HCT116 (cell line): ENCODE data around the gene CCDC187. TPM values are rescaled to one million over a fixed set of nuclear protein-coding genes. Genes with fewer than 3 reads are reported as not detected.

Source experiments
- ATAC-seq: fragments of 200-7000 bp; cut with Tn5 transposase; 2 replicates; pipeline ENCODE4 v1.9.1; 2020; ENCODE audit warnings: mild to moderate bottlenecking, moderate library complexity
- BruUV-seq: library from RNA; stranded (reverse); fragments of 400-500 nt; replicated peaks from 2 replicates; lab custom pipeline; 2021; lab: Mats Ljungman, UMichigan
- CTCF ChIA-PET: fragments of 300-600 bp; sonication (Branson Sonifier 250); formaldehyde crosslinking; loops from one replicate; lab custom pipeline; 2021; ENCODE audit warnings: antibody characterized with exemption; lab: Charles Lee
- POLR2A ChIA-PET: fragments of 300-600, 350-600 bp; sonication (Branson Sonifier 250); formaldehyde crosslinking; loops from one replicate; lab custom pipeline; 2021; ENCODE audit warnings: antibody characterized with exemption; lab: Charles Lee
- RAD21 ChIA-PET, 2 experiments: fragments of 300-600 bp; sonication (Branson Sonifier 250); formaldehyde crosslinking; loops; one replicate each; lab custom pipeline; 2023; ENCODE audit warnings: low total read pairs in 2 of 2; ENCODE audit not compliant: uncharacterized antibody in 2 of 2, unreplicated experiment in 2 of 2, low non-redundant PET in 1 of 2; lab: Charles Lee
- DNase-seq: peaks from one replicate; pipeline ENCODE4 v3.0.0-alpha.2; 2010; ENCODE audit warnings: low read depth, low spot score
- H2AFZ ChIP-seq: fragments of 200-600 bp; shearing (Covaris generic), sonication (generic); 2 replicates; pipeline ENCODE4 v1.6.1; 2017; ENCODE audit warnings: low read depth, mixed run types, mixed read lengths, antibody characterized with exemption, low read length; ENCODE audit not compliant: poor library complexity, severe bottlenecking
- H3K27ac ChIP-seq: 2 replicates; pipeline ENCODE4 v1.5.1; 2012; ENCODE audit warnings: low read depth, low read length
- H3K27me3 ChIP-seq: fragments of 200-600 bp; sonication (generic); 2 replicates; pipeline ENCODE4 v1.6.1; 2016; ENCODE audit warnings: mixed run types, low read length, mixed read lengths; ENCODE audit not compliant: insufficient read depth
- H3K36me3 ChIP-seq, 2 experiments: fragments of 200-500 bp in 1 of 2; fragments of 200-600 bp in 1 of 2; sonication (Bioruptor generic) in 1 of 2; sonication (generic) in 1 of 2; 2 replicates each; pipeline versions ENCODE4 v1.5.1 to v1.6.1; 2014 to 2016; ENCODE audit warnings: low read length in 2 of 2, inconsistent platforms in 1 of 2, mixed read lengths in 1 of 2, mixed run types in 1 of 2; ENCODE audit not compliant: insufficient read depth in 2 of 2, control insufficient read depth in 1 of 2
- H3K4me1 ChIP-seq, 2 experiments: fragments of 200-600 bp in 1 of 2; sonication (generic) in 1 of 2; 2 replicates each; pipeline versions ENCODE4 v1.5.1 to v1.6.1; 2012 to 2017; ENCODE audit warnings: low read length in 2 of 2, inconsistent platforms in 1 of 2, mild to moderate bottlenecking in 1 of 2, mixed read lengths in 1 of 2, mixed run types in 1 of 2, moderate library complexity in 1 of 2; ENCODE audit not compliant: insufficient read depth in 2 of 2, control insufficient read depth in 1 of 2
- H3K4me2 ChIP-seq: fragments of 200-600 bp; sonication (generic); 2 replicates; pipeline ENCODE4 v1.6.1; 2017; ENCODE audit warnings: mixed run types, low read length, mixed read lengths
- H3K4me3 ChIP-seq, 2 experiments: fragments of 200-600 bp in 1 of 2; sonication (generic) in 1 of 2; replicated peaks in 1 of 2; 2 replicates each; pipeline ENCODE4 v1.5.1; 2011 to 2016; ENCODE audit warnings: low read length in 2 of 2, control low read depth in 1 of 2, low read depth in 1 of 2, mild to moderate bottlenecking in 1 of 2, mixed read lengths in 1 of 2, mixed run types in 1 of 2
- H3K79me2 ChIP-seq: fragments of 200-600 bp; sonication (generic); 2 replicates; pipeline ENCODE4 v1.6.1; 2017; ENCODE audit warnings: mild to moderate bottlenecking, mixed run types, low read length, moderate library complexity, mixed read lengths; ENCODE audit not compliant: insufficient read depth
- H3K9ac ChIP-seq: fragments of 200-600 bp; sonication (generic); 2 replicates; pipeline ENCODE4 v1.6.1; 2016; ENCODE audit warnings: low read length, mixed read lengths
- H3K9me2 ChIP-seq: fragments of 200-600 bp; sonication (generic), shearing (Covaris generic); 2 replicates; pipeline ENCODE4 v1.6.1; 2017; ENCODE audit warnings: mixed run types, mild to moderate bottlenecking, moderate library complexity; ENCODE audit not compliant: insufficient read depth
- H3K9me3 ChIP-seq, 2 experiments: fragments of 200-500 bp in 1 of 2; fragments of 200-600 bp in 1 of 2; sonication (Bioruptor generic) in 1 of 2; sonication (generic) in 1 of 2; 2 replicates each; pipeline ENCODE4 v1.6.1; 2014 to 2017; ENCODE audit warnings: low read length in 2 of 2, mixed read lengths in 2 of 2, inconsistent platforms in 1 of 2, low read depth in 1 of 2, mild to moderate bottlenecking in 1 of 2, mixed run types in 1 of 2, moderate library complexity in 1 of 2; ENCODE audit not compliant: control insufficient read depth in 1 of 2, insufficient read depth in 1 of 2
- H4K20me1 ChIP-seq: fragments of 200-600 bp; sonication (generic), shearing (Covaris generic); 2 replicates; pipeline ENCODE4 v1.6.1; 2017; ENCODE audit warnings: mixed run types, mild to moderate bottlenecking, moderate library complexity; ENCODE audit not compliant: insufficient read depth
- ATF3 ChIP-seq: IDR thresholded peaks from 2 replicates; pipeline ENCODE4 v1.6.1; 2012
- CEBPB ChIP-seq: IDR thresholded peaks from 2 replicates; pipeline ENCODE4 v1.6.1; 2012; ENCODE audit warnings: low read depth
- CTCF ChIP-seq, 3 experiments: fragments of 200-600 bp in 1 of 3; sonication (generic) in 1 of 3; IDR thresholded peaks in 2 of 3; conservative IDR thresholded peaks in 1 of 3; 2 replicates each; pipeline ENCODE4 v1.5.1; 2012 to 2017; ENCODE audit warnings: low read depth in 2 of 3, low read length in 2 of 3, antibody characterized with exemption in 1 of 3, borderline replicate concordance in 1 of 3, control low read depth in 1 of 3, mild to moderate bottlenecking in 1 of 3, mixed read lengths in 1 of 3, mixed run types in 1 of 3, moderate library complexity in 1 of 3; ENCODE audit not compliant: insufficient read depth in 1 of 3
- EGR1 ChIP-seq: IDR thresholded peaks from 2 replicates; pipeline ENCODE4 v1.6.1; 2012; ENCODE audit warnings: low read depth
- ELF1 ChIP-seq: IDR thresholded peaks from 2 replicates; pipeline ENCODE4 v1.6.1; 2012; ENCODE audit warnings: low read depth, borderline replicate concordance
- EZH2 ChIP-seq: fragments of 200-600 bp; sonication (generic); IDR thresholded peaks from 2 replicates; pipeline ENCODE4 v1.6.1; 2017; ENCODE audit warnings: antibody characterized with exemption, mixed run types
- EZH2phosphoT487 ChIP-seq: fragments of 200-600 bp; IDR thresholded peaks from 2 replicates; pipeline ENCODE4 v1.6.1; 2018; ENCODE audit warnings: antibody characterized with exemption, borderline replicate concordance
- FOSL1 ChIP-seq: IDR thresholded peaks from 2 replicates; pipeline ENCODE4 v1.6.1; 2012; ENCODE audit warnings: low read depth
- JUND ChIP-seq: IDR thresholded peaks from 2 replicates; pipeline ENCODE4 v1.6.1; 2012
- MAX ChIP-seq: IDR thresholded peaks from 2 replicates; pipeline ENCODE4 v1.6.1; 2012
- POLR2A ChIP-seq: IDR thresholded peaks from 2 replicates; pipeline ENCODE4 v1.7.0; 2011; ENCODE audit warnings: borderline replicate concordance; ENCODE audit not compliant: insufficient read depth, insufficient read length; ENCODE audit errors: extremely low read depth
- POLR2AphosphoS5 ChIP-seq: IDR thresholded peaks from 2 replicates; pipeline ENCODE4 v1.6.1; 2011; ENCODE audit warnings: mild to moderate bottlenecking, low read depth, low read length, moderate library complexity
- RAD21 ChIP-seq: IDR thresholded peaks from 2 replicates; pipeline ENCODE4 v1.6.1; 2012; ENCODE audit warnings: low read depth, mild to moderate bottlenecking
- SIN3A ChIP-seq: IDR thresholded peaks from 2 replicates; pipeline ENCODE4 v1.6.1; 2012; ENCODE audit warnings: low read depth
- SP1 ChIP-seq: IDR thresholded peaks from 2 replicates; pipeline ENCODE4 v1.6.1; 2012; ENCODE audit warnings: low read depth
- SRF ChIP-seq: IDR thresholded peaks from 2 replicates; pipeline ENCODE4 v1.6.1; 2012; ENCODE audit warnings: low read depth
- TCF7L2 ChIP-seq: IDR thresholded peaks from 2 replicates; pipeline ENCODE4 v1.7.0; 2011; ENCODE audit warnings: borderline replicate concordance, inconsistent platforms; ENCODE audit not compliant: insufficient read depth, insufficient read length; ENCODE audit errors: extremely low read depth
- ZBTB33 ChIP-seq: IDR thresholded peaks from 2 replicates; pipeline ENCODE4 v1.6.1; 2011; ENCODE audit warnings: mild to moderate bottlenecking, low read length, moderate library complexity; ENCODE audit not compliant: insufficient replicate concordance; ENCODE audit errors: extremely low read depth
- ZFX ChIP-seq: fragments of 450-650 bp; IDR thresholded peaks from 2 replicates; pipeline ENCODE4 v1.6.1; 2017
- ZNF274 ChIP-seq: fragments of 200-500 bp; sonication (Bioruptor generic); IDR thresholded peaks from 2 replicates; pipeline ENCODE4 v1.6.1; 2014; ENCODE audit warnings: mild to moderate bottlenecking, low read depth, low read length, inconsistent platforms
- intact Hi-C: fragments of 100-400 bp; cut with micrococcal nuclease; formaldehyde crosslinking; loops from 2 replicates; pipeline ENCODE4 v1.10.0; 2022
- total RNA-seq: library from RNA; stranded (reverse); gene quantifications from one replicate; pipeline ENCODE4 v1.2.1, GENCODE V29; 2021; ENCODE audit not compliant: unreplicated experiment

CCDC187 gene
- total RNA-seq, 1 experiment from 2014 or later, result 4.6 TPM

- no peak overlapping the region for H3K9ac ChIP-seq
- intact Hi-C loops, result loop anchor here (10.0 kb wide), 1 partner anchor 323 kb away; the partner anchor contains the start of gene UBAC1
- TF ChIP-seq CEBPB (no peak), ZFX (no peak), RAD21 (no peak), SP1 (no peak), ATF3 (no peak), EZH2phosphoT487 (no peak), TCF7L2 (no peak), CTCF (IDR thresholded peaks at IDR 0.05 in 2 of 3, conservative IDR thresholded peaks at IDR 0.05 in 1 of 3; ENCODE audit: borderline replicate concordance in 1 of 3, insufficient read depth in 1 of 3, low read depth in 2 of 3, low read length in 2 of 3) (no peak), EZH2 (no peak), ELF1 (no peak), EGR1 (no peak), SIN3A (no peak), MAX (no peak), POLR2A (no peak), ZBTB33 (no peak), SRF (no peak), POLR2AphosphoS5 (no peak), FOSL1 (no peak), JUND (no peak), ZNF274 (no peak)
- BruUV-seq, result no TSS peak
- H3K4me1 ChIP-seq, result peaks cover 13 to 24% of the 10 kb centered on the region in 2 experiments; a peak in 3 of 4 replicates
- no peak overlapping the region for H3K27ac ChIP-seq
- H3K4me2 ChIP-seq, result no peak overlapping the region
- H3K4me3 ChIP-seq, result no peak overlapping the region
- RAD21 ChIA-PET, result no interaction called here
- no peaks in the 10 kb centered on the region for H4K20me1 ChIP-seq
- CTCF ChIA-PET, result interaction anchor here (0.6 kb wide), 1 partner anchor 9 kb away, joined by 3 read pairs; no protein-coding TSS in a partner anchor
- H2AFZ ChIP-seq, result no peak overlapping the region
- no peaks in the 10 kb centered on the region for H3K27me3 ChIP-seq
- POLR2A ChIA-PET, result no interaction called here
- no peaks in the 10 kb centered on the region for H3K9me2 ChIP-seq
- no peaks in the 10 kb centered on the region for H3K79me2 ChIP-seq
- no peak for DNase-seq
- no peaks in the 10 kb centered on the region for H3K36me3 ChIP-seq
- no peaks in the 10 kb centered on the region; a peak in 1 of 4 replicates for H3K9me3 ChIP-seq
- no peak for ATAC-seq
Observed at GRCh38 chr9:136287960-136288753, 15.7 kb downstream of the CCDC187 start.
